22Rv1 (cell line): ENCODE data around the gene TPRA1.

Experiments used
- ZFX ChIP-seq: fragments of 450-650 bp; IDR thresholded peaks from 2 replicates; pipeline ENCODE4 v1.6.1; 2017; ENCODE audit warnings: antibody characterized with exemption, borderline replicate concordance
- TF ChIP-seq, protein P1 (sequence below): fragments of 450-650 bp; IDR thresholded peaks from 2 replicates; pipeline ENCODE4 v1.5.1; 2017; ENCODE audit warnings: mild to moderate bottlenecking

DNA sequence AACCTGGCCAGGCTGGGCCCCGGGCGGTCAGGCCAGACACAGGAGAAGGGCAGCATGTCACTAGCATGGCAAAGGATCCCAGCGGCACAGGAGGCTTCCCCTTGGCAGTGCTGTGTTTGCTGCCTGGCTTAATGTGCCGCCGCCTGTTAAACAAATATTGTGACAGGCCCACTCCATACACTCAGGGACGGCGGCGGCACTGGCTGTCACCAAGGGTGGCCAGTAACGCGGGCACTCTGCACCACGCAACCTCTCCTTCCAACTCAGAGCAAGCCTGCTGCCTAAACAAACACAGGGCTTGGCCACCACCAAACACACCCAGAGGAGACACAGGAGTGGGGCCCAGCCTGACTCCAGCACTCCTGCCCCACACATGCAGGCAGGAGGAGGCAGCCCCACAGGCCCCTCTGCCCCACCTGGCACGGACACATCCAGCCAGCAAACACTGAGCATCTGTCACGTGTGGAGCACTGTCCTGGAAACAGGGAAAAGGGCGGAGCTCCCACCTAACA, 48.0 kb downstream of the TPRA1 start:
- TF ChIP-seq, protein P1, sequence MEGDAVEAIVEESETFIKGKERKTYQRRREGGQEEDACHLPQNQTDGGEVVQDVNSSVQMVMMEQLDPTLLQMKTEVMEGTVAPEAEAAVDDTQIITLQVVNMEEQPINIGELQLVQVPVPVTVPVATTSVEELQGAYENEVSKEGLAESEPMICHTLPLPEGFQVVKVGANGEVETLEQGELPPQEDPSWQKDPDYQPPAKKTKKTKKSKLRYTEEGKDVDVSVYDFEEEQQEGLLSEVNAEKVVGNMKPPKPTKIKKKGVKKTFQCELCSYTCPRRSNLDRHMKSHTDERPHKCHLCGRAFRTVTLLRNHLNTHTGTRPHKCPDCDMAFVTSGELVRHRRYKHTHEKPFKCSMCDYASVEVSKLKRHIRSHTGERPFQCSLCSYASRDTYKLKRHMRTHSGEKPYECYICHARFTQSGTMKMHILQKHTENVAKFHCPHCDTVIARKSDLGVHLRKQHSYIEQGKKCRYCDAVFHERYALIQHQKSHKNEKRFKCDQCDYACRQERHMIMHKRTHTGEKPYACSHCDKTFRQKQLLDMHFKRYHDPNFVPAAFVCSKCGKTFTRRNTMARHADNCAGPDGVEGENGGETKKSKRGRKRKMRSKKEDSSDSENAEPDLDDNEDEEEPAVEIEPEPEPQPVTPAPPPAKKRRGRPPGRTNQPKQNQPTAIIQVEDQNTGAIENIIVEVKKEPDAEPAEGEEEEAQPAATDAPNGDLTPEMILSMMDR, result no peak
- no peak for TF ChIP-seq ZFX
